Measurements from ENCODE around the gene SQSTM1. TPM values are rescaled to one million over a fixed set of nuclear protein-coding genes. Genes with fewer than 3 reads are reported as not detected.

The SQSTM1 gene
- total and polyA plus RNA-seq, 12 donors, result 131 to 466 (median 387) TPM

- intact Hi-C loops (cut with DNase I), result no loop called here
- peaks cover 0 to 23% (median 15%) of the 10 kb centered on the region in 9 donors for H3K4me1 ChIP-seq
- peaks cover 0 to 57% (median 20%) of the 10 kb centered on the region in 9 donors for H3K36me3 ChIP-seq
- 94 to 97% methylated on average over 2 of the region's 2 CpGs for WGBS, 2 donors
- peaks cover 0 to 4% (median 0%) of the 10 kb centered on the region in 11 donors for H3K9me3 ChIP-seq
- no peak for ATAC-seq
- no peak for DNase-seq
- no peak overlapping the region for H3K4me3 ChIP-seq
- TF ChIP-seq CTCF (IDR thresholded peaks at IDR 0.05), result no peak
- H3K27ac ChIP-seq, result no peak overlapping the region
- no peaks in the 10 kb centered on the region for H3K27me3 ChIP-seq
Observed at GRCh38 chr5:179862296-179862695, 41.6 kb downstream of the SQSTM1 start.

- H3K27ac ChIP-seq, result no peak overlapping the region
- H3K9me3 ChIP-seq, result peaks cover 0 to 4% (median 0%) of the 10 kb centered on the region in 11 donors
- H3K4me3 ChIP-seq, result no peak overlapping the region
- intact Hi-C loops (cut with DNase I), result no loop called here
- peaks cover 0 to 17% (median 9%) of the 10 kb centered on the region in 9 donors for H3K4me1 ChIP-seq
- H3K36me3 ChIP-seq, result peaks cover 0 to 62% (median 20%) of the 10 kb centered on the region in 9 donors
- TF ChIP-seq CTCF (IDR thresholded peaks at IDR 0.05), result no peak
- no peak for DNase-seq
- no peaks in the 10 kb centered on the region for H3K27me3 ChIP-seq
- ATAC-seq, result no peak
- 99% methylated on average over 9 of the region's 9 CpGs for WGBS, 2 donors
Observed at GRCh38 chr5:179862891-179863290, 42.2 kb downstream of the SQSTM1 start.

- no peak for ATAC-seq
- no peak for TF ChIP-seq CTCF (IDR thresholded peaks at IDR 0.05)
- no peaks in the 10 kb centered on the region for H3K27me3 ChIP-seq
- 95 to 96% methylated on average over 31 of the region's 31 CpGs for WGBS, 2 donors
- peaks cover 0 to 69% (median 20%) of the 10 kb centered on the region in 9 donors for H3K36me3 ChIP-seq
- H3K4me1 ChIP-seq, result peaks cover 0 to 14% (median 8%) of the 10 kb centered on the region in 9 donors
- H3K4me3 ChIP-seq, result no peak overlapping the region
- intact Hi-C loops (cut with DNase I), result no loop called here
- no peak for DNase-seq
- no peak overlapping the region for H3K27ac ChIP-seq
- peaks cover 0 to 4% (median 0%) of the 10 kb centered on the region in 11 donors for H3K9me3 ChIP-seq
Observed at GRCh38 chr5:179863449-179864085, 42.9 kb downstream of the SQSTM1 start.

- intact Hi-C loops (cut with DNase I), result no loop called here
- DNase-seq, result no peak
- no peak for ATAC-seq
- Histone ChIP-seq H3K36me3 (peaks cover 0 to 80% (median 20%) of the 10 kb centered on the region in 9 donors), H3K27me3 (no peaks in the 10 kb centered on the region), H3K4me3 (no peak overlapping the region), H3K27ac (no peak overlapping the region), H3K4me1 (peaks cover 0 to 9% (median 3%) of the 10 kb centered on the region in 9 donors), H3K9me3 (peaks cover 0 to 4% (median 0%) of the 10 kb centered on the region in 11 donors)
- 96 to 98% methylated on average over 7 of the region's 7 CpGs for WGBS, 2 donors
- TF ChIP-seq CTCF (IDR thresholded peaks at IDR 0.05), result no peak
Observed at GRCh38 chr5:179864686-179865085, 44.0 kb downstream of the SQSTM1 start.
